ENCODE results near the gene CD22.
"Not testable (repeated sequence)": the region's sequence is repeated elsewhere in the genome, so short reads cannot be mapped to it uniquely, and the experiment has no call there.

Gene CD22

DNA sequence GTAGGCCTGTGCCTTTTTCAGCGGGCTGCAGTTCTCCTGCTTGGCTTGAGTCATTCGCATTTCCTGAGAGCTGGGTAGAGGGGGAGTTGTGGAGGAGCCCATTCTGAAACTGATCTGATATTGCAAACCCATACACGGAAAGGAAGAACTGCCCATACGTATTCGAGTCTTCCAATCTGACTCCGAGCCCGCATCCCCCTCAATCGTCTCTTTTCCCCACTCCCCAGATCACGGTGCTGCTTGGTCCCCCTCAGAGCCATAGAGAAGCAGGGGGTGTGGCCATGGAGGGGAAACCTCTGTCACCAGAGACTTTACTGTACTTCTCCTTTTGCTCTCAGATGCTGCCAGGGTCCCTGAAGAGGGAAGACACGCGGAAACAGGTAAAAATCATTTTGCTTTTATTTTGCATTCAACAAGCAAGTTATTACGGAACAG, at the start of gene CD22:
CD22 (plus strand) TSS at position 337 of the 435 bp plus-strand sequence. CDS start 2,854 bp downstream, outside the sequence.
- no peak for DNase-seq

DNA sequence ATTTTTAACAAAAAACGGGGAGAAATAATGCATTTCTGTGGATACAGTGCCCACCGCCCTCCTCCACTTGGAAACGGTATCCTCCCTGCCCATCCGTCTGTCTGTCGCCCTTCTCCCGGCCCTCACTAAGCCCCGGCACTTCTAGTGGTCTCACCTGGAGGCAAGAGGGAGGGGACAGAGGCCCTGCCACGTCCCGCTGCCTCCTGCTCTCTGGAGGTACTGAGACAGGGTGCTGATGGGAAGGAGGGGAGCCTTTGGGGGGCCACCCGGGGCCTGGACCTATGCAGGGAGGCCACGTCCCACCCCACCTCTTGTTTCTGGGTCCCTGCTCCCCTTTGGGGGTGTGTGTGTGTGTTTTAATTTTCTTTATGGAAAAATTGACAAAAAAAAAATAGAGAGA, 49.6 kb upstream of the CD22 start:
- DNase-seq, result no peak

DNA sequence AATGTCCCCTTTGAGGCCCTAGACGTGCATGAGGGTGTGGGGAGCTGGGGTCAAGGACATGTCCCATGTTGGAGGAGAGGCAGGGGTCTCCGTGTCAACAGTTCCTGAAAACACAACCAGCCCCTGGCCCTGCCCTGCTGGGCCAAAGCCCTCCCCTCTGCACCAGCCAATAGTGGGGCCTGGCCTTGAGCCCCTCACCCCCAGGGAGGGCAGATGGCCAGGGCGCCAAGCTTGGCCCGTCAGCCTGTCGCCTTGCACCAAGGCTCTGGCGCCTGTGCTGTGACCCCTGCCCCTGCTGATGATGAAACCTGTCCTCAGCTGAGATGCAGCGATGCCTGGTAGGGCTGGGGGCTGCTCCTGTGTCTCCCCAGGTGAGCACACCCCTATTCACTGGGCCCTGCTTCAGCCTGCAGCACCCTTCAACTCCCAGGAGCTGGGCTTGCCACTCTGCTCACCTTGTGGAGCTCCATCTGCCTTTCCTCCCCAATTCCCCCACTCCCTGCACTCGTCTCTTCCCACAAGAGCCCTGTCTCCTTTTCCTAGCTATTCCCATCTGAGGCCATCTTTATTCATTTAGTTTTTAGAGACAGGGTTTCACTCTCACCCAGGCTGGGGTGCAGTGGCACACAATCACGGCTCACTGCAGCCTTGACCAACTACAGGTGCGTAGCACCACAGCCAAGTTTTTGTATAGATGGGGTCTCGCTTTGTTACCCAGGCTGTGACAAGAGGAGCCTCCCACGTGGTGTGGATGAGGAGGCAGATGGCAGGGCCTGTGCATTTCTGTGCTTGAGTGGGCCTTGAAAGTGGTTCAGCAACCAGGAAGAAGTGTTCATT, 48.8 kb upstream of the CD22 start:
- no peak for DNase-seq

DNA sequence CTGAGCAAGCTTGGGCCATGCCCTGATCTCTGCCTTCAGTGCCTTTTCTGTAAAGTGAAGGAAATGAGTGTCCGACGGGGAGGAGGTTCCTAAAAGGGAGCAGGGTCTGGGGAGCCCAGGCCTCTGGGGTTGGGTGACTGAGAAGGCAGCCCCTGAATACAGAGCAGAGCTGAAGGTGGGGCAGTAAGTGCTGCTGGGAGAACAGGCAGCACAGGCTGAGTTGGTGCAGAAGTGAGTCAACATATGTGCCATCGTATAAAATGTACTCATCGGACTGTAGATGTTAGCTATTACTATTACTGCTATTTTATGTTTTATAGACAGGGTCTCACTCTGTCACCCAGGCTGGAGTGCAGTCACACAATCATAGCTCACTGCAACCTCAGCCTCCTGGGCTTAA, 47.7 kb upstream of the CD22 start:
- no peak for DNase-seq

DNA sequence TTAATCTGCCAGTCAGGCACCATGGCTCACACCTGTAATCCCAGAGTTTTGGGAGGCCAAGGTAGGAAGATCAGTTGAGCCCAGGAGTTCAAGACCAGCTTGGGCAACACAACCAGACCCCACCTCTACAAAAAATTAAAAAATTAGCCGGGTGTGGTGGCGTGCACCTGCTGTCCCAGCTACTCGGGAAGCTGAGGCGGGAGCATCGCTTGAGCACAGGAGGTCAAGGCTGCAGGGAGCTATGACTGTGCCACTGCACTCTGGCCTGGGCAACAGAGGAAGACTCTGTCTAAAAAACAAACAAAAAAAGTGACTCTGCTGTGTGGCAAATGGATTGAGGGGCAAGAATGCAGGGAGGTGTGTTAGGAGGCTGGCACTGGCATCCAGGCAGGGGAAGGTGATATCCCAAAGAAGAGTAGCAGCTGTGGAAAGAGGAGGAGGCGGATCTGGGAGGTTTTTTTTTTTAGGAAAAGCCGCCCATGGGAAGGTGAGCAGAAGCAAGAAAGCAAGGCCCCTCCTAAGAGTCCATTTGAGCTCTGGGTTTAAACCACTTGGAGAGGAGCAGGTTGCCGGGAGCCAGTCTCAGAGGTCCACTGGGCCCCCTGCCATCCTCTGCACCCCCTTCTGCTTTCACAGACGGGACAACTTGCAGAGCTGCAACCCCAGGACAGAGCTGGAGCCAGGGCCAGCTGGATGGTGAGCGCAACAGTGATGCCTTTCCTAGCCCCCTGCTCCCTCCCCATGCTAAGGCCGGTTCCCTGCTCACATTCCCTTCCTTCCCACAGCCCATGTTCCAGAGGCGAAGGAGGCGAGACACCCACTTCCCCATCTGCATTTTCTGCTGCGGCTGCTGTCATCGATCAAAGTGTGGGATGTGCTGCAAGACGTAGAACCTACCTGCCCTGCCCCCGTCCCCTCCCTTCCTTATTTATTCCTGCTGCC, 44.6 kb upstream of the CD22 start:
- DNase-seq, result no peak

DNA sequence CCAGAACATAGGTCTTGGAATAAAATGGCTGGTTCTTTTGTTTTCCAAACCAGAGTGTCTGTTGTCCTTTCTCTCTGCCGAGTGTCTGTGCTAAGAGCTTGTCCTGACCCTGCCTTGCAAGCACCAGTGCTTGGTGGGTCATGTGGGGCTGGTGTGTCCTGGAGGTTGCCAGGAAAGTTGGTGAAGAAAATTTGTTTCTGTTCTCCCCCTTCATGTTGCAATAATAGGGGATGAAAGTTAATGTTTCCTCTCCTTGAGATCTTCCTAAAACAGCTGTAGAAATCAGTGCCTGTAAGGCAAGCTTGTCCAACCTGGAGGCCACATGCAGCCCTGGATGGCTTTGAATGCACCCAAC, 43.9 kb upstream of the CD22 start:
- DNase-seq, result no peak

DNA sequence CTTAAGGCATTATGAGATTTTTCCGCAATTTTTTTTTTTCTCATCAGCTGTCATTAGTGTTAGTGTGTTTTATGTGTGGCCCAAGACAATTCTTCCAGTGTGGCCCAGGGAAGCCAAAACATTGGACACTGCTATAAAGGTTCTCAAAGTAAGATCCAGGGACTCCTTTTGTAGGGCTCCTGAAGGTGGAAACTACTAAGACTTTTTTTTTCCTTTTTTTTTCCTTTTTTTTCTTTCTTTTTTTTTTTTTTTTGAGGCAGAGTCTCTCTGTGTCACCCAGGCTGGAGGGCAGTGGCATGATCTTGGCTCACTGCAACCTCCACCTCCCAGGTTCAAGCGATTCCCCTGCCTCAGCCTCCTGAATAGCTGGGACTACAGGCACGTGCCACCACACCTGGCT, 43.5 kb upstream of the CD22 start:
- DNase-seq, result not testable (repeated sequence)

DNA sequence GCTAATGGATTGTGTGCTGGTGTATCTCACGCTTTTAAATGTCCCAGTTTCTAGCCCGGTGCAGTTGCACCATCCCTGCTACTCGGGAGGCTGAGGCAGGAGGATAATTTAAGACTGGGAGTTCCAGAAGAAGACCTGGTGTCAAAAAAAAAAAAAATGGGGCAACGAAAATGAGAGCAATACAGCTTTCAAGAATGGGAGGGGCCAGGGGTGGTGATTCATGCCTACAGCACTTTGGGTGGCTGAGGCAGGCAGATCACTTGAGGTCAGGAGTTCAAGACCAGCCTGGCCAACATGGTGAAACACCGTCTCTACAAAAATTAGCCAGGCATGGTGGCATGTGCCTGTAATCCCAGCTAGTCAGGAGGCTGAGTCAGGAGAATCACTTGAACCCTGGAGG, 42.9 kb upstream of the CD22 start:
- not testable (repeated sequence) for DNase-seq

DNA sequence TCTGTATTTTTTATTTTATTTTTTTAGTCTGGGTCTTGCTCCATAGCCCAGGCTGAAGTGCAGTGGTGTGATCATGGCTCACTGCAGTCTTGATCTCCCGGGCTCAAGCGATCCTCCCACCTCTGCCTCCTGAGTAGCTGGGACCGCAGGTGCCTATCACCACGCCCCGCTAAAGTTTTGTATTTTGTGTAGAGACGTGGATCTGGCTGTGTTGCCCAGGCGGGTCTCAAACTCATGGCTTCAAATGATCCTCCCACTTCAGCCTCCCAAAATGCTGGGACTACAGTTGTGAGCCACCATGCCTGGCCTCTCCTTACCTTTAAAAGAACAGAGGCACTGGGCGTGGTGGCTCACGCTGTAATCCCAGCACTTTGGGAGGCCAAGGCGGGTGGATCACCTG, 41.3 kb upstream of the CD22 start:
- no peak for DNase-seq

DNA sequence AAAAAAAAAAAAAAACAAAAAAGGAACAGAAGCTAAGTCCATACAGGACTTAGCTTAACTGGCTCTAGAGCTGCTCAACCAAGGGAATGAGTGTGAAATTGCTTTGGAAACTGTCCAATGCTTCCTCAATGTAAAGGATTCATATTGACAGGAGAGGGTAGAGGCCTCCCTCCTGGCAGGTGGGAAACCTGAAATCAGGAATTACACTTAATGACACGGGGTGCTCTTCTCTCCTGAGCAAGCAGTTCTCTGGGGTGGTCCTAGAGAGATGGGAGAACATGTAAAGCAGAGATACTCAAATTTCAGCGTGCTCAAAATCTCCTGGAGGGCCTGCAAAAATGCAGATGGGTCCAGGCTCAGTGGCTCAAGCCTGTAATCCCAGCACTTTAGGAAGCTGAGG, 40.7 kb upstream of the CD22 start:
- no peak for DNase-seq

DNA sequence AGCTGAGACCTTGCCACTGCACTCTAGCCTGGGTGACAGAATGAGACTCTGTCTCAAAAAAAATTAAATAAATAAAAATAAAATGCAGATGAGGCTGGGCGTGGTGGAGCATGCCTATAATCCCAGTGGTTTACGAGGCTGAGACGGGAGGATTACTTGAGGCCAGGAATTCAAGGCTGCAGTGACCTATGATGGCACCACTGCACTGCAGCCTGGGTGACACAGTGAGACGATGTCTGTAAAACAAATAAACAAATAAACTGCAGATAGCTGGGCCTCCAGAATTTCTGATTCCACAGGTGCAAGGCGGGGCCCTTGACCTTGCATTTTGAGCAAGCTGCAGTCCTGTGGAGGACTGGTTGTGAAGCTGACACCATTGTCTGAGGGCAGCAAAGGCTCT, 40.1 kb upstream of the CD22 start:
- DNase-seq, result no peak

DNA sequence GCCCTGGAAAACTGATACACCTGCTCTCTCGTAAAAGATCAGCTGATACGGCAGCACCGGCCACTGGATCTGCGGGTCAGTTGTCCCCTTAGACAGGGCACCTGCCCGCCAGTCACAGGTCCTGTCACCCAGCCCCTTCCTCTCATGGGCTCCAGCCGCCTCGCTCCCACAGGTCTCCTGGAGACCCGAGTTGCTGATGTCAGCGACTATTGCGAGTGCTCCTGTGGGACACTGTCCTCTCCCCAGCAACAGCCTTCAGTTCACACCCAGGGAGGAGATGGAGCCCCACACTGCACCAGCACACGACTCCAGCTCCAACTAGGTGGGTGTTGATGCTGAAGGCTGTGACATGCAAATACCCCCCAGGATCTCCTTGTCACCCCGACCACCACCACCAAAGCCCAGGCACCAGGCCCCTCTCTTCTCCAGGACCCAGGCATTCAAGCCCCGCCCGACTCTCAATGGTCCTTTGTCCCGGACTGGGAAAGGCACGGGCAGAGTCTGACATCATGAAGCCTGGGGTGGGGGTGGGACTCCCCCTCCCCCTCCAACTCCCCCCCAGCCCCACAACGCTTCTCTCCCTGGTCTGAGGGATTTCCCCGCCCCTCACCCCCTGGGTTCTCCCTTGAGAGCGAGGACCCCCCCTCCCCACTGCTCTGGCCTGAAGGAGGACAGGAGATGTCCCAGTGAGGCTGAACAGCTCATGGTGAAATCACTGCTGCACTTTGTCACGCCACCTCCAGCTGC, 38.4 kb upstream of the CD22 start:
- DNase-seq, result no peak

DNA sequence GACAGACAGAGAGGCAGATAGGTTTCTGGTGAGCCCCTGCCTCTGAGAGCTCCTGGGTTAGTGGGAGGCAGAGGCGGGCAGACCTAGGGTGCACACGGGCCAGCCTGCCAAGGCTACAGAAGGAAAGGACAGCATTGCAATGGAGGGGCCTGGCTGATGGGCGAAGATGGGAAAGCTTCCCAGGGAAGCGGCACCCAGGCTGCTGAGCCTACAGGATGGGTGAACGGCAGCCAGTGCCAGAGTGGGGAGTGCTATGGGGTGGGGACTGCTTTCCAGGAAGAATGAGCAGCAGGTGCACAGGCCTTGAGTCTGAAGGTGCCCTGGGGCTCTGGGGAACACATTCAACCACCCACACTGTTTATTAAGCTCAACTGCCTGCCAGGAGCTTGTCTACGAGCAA, 37.7 kb upstream of the CD22 start:
- no peak for DNase-seq

DNA sequence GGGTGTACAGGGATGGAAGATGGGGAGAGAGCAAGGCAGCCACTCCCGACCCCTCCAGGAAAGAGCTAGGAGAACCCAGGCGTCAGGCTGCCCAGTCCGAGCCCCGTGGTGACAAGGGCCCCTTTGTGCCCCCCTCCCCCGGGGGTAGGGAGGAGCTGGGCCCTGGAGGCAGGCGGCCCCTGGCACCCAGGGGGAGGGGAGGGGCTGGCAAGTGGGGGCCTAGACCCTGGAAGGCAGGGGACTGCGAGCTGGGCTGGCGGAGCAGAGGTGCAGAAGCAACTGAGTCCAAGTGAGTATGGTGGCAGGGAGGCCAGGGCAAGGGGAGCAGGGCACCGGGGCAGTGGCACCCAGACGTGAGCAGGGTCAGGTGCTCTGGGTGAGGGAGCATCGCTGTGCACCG, 37.1 kb upstream of the CD22 start, which contains the start of gene MAG:
MAG (plus strand) TSS at position 246 of the 400 bp plus-strand sequence. CDS start 3,248 bp downstream, outside the sequence.
- no peak for DNase-seq

DNA sequence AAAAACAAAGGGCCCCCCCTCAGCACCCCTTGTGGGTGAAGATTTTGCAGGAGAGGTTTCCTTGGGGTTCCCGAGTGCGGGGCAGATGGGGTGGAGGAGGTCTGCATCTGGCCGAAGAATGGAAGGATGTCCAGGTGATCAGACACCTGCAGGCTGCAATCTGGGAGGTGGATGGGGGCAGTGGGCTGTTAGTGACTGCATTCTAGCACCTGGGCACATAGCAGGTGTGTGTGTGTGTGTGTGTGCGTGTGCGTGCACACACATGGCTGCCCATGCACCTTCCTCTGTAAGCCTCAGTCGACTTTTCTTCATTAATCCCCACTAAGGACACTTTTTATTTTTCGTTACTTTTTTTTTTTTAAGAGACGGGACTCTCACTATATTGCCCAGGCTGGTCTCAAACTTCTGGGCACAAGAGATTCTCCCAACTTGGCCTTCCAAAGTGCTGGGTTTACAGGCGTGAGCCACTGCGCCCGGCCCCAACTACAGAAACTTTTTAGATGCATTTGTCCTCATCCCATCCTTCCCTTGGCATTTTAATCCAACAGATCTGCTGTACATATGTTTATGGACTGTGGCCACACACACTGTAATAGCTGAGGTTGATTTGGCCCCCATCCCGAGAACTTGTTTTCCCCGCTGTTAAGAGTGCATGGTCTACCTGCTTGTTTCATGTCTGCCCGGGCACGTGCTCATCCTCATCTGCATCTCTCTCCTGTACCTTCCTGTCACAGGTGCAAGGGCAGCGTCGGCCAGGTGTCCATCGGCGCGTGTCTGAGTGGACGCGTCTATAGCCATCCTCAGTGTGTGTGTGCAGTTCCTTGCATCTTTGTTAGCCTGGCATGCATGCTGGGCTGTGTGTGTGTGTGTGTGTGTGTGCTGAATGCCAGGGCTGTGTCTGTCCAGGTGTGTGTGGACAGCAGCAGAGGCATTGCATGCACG, 36.3 kb upstream of the CD22 start:
- no peak for DNase-seq

DNA sequence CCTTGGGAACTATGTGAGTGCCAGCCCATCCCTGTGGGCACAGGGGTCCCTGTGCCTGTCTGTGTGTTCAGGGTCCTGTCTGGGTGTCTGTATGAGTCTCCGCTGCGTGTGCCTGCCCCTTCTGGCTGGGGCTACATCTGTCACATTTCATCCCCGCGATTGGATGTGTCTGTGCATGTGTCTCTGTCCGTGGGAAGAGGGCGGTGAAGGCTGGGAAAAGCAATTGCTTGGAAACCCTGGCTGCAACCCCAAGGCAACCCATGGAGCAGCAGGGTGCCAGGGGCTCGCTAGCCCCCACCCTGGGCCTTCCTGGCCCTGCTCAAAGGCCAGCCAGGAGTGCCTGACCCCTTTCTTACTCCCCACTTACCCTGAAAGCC, 35.6 kb upstream of the CD22 start:
- no peak for DNase-seq

DNA sequence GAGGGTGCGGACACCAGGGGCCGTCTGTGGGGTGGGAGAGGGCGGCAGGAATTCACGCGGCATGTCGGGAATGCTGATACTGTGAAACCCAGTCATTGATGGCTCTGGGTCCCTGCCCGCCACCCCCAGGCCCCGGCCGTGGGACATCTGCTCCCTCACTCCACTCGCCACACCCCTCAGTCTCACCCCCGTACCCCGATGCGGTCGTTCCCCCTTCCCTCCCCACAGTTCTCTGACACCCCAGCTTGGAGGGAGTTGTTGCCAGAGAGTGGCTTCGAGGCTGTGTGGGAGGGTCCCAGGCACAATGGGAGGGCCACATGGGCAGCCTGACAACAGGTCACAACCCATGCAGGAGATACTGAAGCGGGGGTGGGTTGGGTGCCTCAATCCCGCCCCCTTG, 35.2 kb upstream of the CD22 start:
- DNase-seq, result no peak

DNA sequence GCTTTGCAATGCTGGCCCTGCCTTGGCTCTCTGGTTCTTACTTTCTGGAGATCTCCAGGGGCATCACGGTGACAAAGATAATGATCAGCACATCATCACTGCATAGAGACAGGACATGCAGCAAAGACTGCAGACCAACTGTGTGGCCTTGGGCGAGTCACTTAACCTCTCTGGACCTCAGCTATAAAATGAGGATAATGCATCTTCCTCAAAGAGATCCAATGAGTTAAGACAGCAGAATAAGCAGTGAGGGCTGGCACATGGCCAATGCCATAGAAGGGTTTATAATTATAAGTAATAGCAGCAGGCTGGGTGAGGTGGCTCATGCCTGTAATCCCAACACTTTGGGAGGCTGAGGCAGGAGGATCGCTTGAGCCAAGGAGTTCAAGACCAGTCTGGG, 34.7 kb upstream of the CD22 start:
- no peak for DNase-seq

DNA sequence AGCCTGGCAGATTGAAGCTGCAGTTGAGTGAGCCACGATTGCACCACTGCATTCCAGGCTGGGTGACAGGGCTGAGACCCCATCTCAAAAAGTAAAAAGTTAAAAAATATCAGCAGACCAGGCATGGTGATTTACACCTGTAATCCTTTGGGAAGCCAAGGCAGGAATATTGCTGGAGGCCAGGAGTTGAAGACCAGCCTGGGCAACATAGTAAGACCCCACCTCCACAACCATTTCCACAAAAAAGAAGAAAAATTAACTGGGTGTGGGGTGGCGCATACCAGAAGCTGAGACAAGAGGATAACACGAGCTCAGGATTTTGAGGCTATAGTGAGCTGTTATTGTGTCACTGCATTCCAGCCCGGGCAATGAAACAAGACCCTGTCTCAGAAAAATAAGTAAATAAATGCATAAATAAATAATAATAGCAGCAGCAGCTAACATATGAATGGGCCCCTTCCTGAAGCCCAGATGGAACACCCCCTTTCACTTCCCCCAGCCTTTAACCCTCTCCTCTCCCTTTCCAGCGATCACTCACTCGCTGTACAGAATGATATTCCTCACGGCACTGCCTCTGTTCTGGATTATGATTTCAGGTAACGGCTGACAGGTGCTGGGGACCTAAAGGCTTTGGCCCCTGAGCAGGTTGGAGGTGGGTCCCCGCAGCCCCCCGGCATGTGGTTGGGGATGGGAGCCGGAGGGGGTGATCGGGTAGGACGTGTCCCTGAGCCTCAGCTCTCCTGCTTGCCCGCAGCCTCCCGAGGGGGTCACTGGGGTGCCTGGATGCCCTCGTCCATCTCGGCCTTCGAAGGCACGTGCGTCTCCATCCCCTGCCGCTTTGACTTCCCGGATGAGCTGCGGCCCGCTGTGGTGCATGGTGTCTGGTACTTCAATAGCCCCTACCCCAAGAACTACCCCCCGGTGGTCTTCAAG, 33.9 kb upstream of the CD22 start:
- no peak for DNase-seq

DNA sequence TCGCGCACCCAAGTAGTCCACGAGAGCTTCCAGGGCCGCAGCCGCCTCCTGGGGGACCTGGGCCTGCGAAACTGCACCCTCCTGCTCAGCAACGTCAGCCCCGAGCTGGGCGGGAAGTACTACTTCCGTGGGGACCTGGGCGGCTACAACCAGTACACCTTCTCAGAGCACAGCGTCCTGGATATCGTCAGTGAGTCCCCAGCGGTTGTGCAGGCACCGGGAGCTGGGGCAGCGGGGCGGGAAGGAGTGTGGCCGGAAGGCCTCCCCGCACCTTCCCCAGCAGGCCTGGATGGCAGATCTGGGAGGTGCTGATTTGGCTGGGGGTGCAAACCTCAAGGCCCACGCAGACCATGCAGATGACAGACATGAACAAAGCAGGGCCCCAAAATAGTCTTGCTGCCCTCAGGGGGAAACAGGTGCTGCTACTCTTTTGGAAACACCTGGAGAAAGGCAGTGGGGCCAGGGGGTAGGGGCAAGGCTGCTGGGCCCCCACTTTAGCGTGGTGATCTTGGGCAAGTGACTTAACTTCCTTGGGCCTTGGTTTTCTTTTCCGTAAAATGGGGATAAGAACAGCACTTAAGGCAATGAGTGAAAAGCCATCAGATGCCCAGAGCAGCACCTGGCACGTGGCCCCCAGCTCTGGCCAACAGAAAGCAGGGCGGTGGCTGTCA, 33.1 kb upstream of the CD22 start:
- DNase-seq, result no peak

Data from fibroblast of skin of right quadriceps (primary cell).